HEK293 (cell line): ENCODE data around the gene LIX1L.

Experiments
- CTCF ChIA-PET: fragments of 350-600 bp; formaldehyde crosslinking; extraction: SDS; loops from one replicate; lab custom pipeline; 2021; ENCODE audit warnings: antibody characterized with exemption; lab: Yijun Ruan, JAX
- POLR2A ChIA-PET: fragments of 300-600 bp; formaldehyde crosslinking; extraction: SDS; loops from one replicate; lab custom pipeline; 2020; ENCODE audit warnings: antibody characterized with exemption, inconsistent platforms; lab: Yijun Ruan, JAX
- H3K27ac ChIP-seq: fragments of 200-500 bp; sonication (Bioruptor generic); 2 replicates; pipeline ENCODE4 v1.5.1; 2014; ENCODE audit warnings: low read depth, low read length, control low read depth, inconsistent platforms; ENCODE audit errors: extremely low read depth
- H3K36me3 ChIP-seq, 2 experiments: fragments of 200-500 bp in 1 of 2; sonication (Bioruptor generic) in 1 of 2; 1 replicate in 1 of 2; 2 replicates in 1 of 2; pipeline ENCODE4 v1.5.1; 2014 to 2017; ENCODE audit warnings: inconsistent platforms in 2 of 2, low read length in 2 of 2; ENCODE audit not compliant: control insufficient read depth in 2 of 2, insufficient read depth in 1 of 2
- H3K4me1 ChIP-seq: fragments of 200-500 bp; sonication (Bioruptor generic); 2 replicates; pipeline ENCODE4 v1.5.1; 2014; ENCODE audit warnings: mild to moderate bottlenecking, low read length, inconsistent platforms; ENCODE audit not compliant: control insufficient read depth, insufficient read depth
- H3K4me3 ChIP-seq: 2 replicates; pipeline ENCODE4 v1.5.1; 2011; ENCODE audit warnings: low read depth, mild to moderate bottlenecking, control low read depth, low read length, moderate library complexity
- H3K9me3 ChIP-seq: fragments of 200-500 bp; sonication (Bioruptor generic); 2 replicates; pipeline ENCODE4 v1.5.1; 2014; ENCODE audit warnings: low read depth, low read length, inconsistent platforms; ENCODE audit not compliant: control insufficient read depth, insufficient read depth
- KLF16 ChIP-seq: fragments of 450-650 bp; formaldehyde crosslinking; IDR thresholded peaks from 2 replicates; pipeline ENCODE4 v1.5.1; 2017; ENCODE audit warnings: missing biosample characterization, missing genetic modification characterization
- KLF8 ChIP-seq: fragments of 450-650 bp; formaldehyde crosslinking; IDR thresholded peaks from 2 replicates; pipeline ENCODE4 v1.5.1; 2016; ENCODE audit warnings: missing biosample characterization, missing genetic modification characterization
- MZF1 ChIP-seq: fragments of 450-650 bp; formaldehyde crosslinking; IDR thresholded peaks from 2 replicates; pipeline ENCODE4 v1.5.1; 2017; ENCODE audit warnings: missing biosample characterization, missing genetic modification characterization, borderline replicate concordance
- SCRT1 ChIP-seq: fragments of 450-650 bp; formaldehyde crosslinking; IDR thresholded peaks from 2 replicates; pipeline ENCODE4 v1.5.1; 2016; ENCODE audit warnings: missing biosample characterization, missing genetic modification characterization, borderline replicate concordance
- SCRT2 ChIP-seq: fragments of 450-650 bp; formaldehyde crosslinking; IDR thresholded peaks from 2 replicates; pipeline ENCODE4 v1.5.1; 2016; ENCODE audit warnings: missing biosample characterization, missing genetic modification characterization
- TRIM28 ChIP-seq: IDR thresholded peaks from 2 replicates; pipeline ENCODE4 v1.6.1; 2011; ENCODE audit warnings: low read length, control low read depth, borderline replicate concordance
- WT1 ChIP-seq: fragments of 450-650 bp; formaldehyde crosslinking; IDR thresholded peaks from 2 replicates; pipeline ENCODE4 v1.5.1; 2016; ENCODE audit warnings: missing biosample characterization, missing genetic modification characterization
- ZBTB7A ChIP-seq: fragments of 450-650 bp; formaldehyde crosslinking; IDR thresholded peaks from 2 replicates; pipeline ENCODE4 v1.5.1; 2016; ENCODE audit warnings: low read depth, missing biosample characterization, missing genetic modification characterization
- ZNF16 ChIP-seq: fragments of 450-650 bp; formaldehyde crosslinking; IDR thresholded peaks from 2 replicates; pipeline ENCODE4 v1.5.1; 2016; ENCODE audit warnings: low read depth, missing biosample characterization, missing genetic modification characterization
- ZNF175 ChIP-seq: fragments of 450-650 bp; formaldehyde crosslinking; IDR thresholded peaks from 2 replicates; pipeline ENCODE4 v1.5.1; 2016; ENCODE audit warnings: missing biosample characterization, missing genetic modification characterization
- ZNF2 ChIP-seq: fragments of 450-650 bp; formaldehyde crosslinking; IDR thresholded peaks from 2 replicates; pipeline ENCODE4 v1.5.1; 2016; ENCODE audit warnings: missing biosample characterization, missing genetic modification characterization
- ZNF202 ChIP-seq: fragments of 450-650 bp; formaldehyde crosslinking; IDR thresholded peaks from 2 replicates; pipeline ENCODE4 v1.5.1; 2016; ENCODE audit warnings: missing biosample characterization, missing genetic modification characterization, borderline replicate concordance
- ZNF248 ChIP-seq: fragments of 450-650 bp; formaldehyde crosslinking; IDR thresholded peaks from 2 replicates; pipeline ENCODE4 v1.5.1; 2017; ENCODE audit warnings: missing biosample characterization, missing genetic modification characterization
- ZNF585B ChIP-seq: fragments of 450-650 bp; formaldehyde crosslinking; IDR thresholded peaks from 2 replicates; pipeline ENCODE4 v1.5.1; 2016; ENCODE audit warnings: missing biosample characterization, missing genetic modification characterization
- ZNF777 ChIP-seq: fragments of 450-650 bp; formaldehyde crosslinking; IDR thresholded peaks from 2 replicates; pipeline ENCODE4 v1.5.1; 2017; ENCODE audit warnings: missing biosample characterization, missing genetic modification characterization, borderline replicate concordance
- ZSCAN23 ChIP-seq: fragments of 450-650 bp; formaldehyde crosslinking; IDR thresholded peaks from 2 replicates; pipeline ENCODE4 v1.5.1; 2016; ENCODE audit warnings: missing biosample characterization, missing genetic modification characterization
- TF ChIP-seq, protein P1 (sequence below): fragments of 450-650 bp; formaldehyde crosslinking; IDR thresholded peaks from 2 replicates; pipeline ENCODE4 v1.5.1; 2016; ENCODE audit warnings: missing biosample characterization, missing genetic modification characterization
- TF ChIP-seq, protein P2 (sequence below): fragments of 450-650 bp; formaldehyde crosslinking; IDR thresholded peaks from 2 replicates; pipeline ENCODE4 v1.5.1; 2017; ENCODE audit warnings: missing biosample characterization, mild to moderate bottlenecking, missing genetic modification characterization, moderate library complexity
- TF ChIP-seq, protein P3 (sequence below): fragments of 450-650 bp; formaldehyde crosslinking; IDR thresholded peaks from 2 replicates; pipeline ENCODE4 v1.5.1; 2016; ENCODE audit warnings: missing biosample characterization, missing genetic modification characterization

The LIX1L gene

DNA sequence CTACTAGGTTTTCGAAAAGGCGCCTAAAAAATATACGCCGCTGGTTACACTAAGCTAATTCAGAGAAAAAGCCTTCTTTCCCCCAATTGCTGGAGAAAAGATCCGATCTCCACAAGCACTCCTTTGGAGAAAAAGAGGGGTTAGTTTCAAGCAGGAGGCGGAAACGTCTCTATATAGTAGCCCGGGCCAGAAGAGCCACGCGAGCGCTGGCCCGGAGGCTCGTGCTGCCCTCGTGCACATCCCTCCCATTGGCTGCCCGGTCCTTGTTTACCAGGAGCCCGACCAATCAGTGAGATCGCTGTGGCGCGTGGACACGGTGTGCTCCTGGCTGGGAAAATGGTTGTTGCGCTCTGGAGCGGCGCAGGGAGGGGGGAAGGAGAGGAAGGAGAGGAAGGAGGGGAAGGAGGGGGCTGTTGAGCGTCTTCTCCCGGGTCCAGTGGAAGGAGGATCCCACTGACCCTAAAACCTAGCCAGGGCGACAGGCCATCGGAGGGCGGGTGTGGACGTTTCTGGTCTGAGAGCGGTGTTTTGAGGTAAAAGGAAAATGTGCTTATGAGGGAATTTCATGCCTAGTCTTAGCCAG is 38.7 kb upstream of the LIX1L start, which contains the start of gene TXNIP (continued):
- no peak for TF ChIP-seq ZNF248 (tag by site-specific recombination)
- TF ChIP-seq, protein P1, sequence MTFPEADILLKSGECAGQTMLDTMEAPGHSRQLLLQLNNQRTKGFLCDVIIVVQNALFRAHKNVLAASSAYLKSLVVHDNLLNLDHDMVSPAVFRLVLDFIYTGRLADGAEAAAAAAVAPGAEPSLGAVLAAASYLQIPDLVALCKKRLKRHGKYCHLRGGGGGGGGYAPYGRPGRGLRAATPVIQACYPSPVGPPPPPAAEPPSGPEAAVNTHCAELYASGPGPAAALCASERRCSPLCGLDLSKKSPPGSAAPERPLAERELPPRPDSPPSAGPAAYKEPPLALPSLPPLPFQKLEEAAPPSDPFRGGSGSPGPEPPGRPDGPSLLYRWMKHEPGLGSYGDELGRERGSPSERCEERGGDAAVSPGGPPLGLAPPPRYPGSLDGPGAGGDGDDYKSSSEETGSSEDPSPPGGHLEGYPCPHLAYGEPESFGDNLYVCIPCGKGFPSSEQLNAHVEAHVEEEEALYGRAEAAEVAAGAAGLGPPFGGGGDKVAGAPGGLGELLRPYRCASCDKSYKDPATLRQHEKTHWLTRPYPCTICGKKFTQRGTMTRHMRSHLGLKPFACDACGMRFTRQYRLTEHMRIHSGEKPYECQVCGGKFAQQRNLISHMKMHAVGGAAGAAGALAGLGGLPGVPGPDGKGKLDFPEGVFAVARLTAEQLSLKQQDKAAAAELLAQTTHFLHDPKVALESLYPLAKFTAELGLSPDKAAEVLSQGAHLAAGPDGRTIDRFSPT (tag by site-specific recombination), result no peak

DNA sequence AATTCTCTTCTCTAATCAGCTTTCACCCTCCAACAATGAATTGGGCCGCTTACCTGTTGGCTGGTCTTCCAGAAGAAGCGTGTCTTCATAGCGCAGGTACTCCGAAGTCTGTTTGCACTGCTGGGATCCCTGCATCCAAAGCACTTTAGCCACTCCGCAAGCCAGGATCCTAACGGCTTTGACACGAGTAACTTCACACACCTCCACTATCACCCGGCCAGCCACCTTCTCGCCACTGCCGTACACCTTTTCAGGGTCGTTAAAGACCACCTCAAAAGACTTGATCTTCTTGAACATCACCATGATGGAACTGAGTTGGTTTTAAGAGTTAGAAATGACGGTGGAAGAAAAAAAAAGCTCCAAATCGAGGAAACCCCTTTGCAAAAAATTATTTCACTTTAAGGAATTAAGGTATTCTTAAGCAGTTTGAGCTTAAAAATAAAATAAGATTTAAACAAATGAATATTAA is 38.2 kb upstream of the LIX1L start:
- peaks cover 12% of the 10 kb centered on the region for H3K4me1 ChIP-seq
- POLR2A ChIA-PET, result interaction anchor here (0.7 to 1.9 kb wide), 2 partner anchors 10 to 32 kb away, joined by 3 to 4 read pairs; partner anchors contain the start of genes ANKRD34A and POLR3GL

DNA sequence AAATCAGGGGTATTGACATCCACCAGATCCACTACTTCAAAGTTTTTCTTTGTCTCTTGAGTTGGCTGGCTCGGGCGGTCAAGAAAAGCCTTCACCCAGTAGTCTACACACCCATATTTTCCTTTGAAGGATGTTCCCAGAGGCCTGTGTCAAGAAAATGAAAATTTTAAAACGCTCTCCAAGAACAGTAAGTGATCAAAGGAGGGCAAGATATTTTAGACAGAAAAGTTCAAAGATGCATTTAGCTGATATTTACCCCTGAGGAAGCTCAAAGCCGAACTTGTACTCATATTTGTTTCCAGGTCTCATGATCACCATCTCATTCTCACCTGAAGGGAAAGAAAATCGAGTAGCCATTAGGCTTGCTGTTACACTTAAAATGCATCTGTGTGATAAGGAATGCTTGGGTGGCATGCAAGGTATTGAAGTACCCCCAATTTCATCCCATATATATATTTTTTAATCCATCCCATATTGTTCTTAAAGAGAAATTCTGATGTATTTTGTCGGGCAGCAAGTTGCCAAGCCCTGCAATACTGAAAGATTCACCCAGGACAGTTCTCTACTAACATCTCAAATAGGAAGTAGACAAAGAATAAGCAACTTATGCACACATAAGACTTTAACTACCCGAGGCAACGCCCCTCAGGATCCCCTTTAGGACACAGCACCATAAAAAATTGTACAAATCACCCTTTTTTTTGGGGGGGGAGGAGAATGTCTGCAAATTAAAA is 37.5 kb upstream of the LIX1L start:
- Histone ChIP-seq H3K4me3 (peak overlapping the region; percentile 85), H3K4me1 (peaks cover 12% of the 10 kb centered on the region), H3K27ac (no peak overlapping the region; the same call in 1 of the 2 replicates), H3K9me3 (no peaks in the 10 kb centered on the region), H3K36me3 (peaks cover 5 to 30% of the 10 kb centered on the region in 2 experiments; a peak in 2 of 3 replicates)
- TF ChIP-seq, protein P2, sequence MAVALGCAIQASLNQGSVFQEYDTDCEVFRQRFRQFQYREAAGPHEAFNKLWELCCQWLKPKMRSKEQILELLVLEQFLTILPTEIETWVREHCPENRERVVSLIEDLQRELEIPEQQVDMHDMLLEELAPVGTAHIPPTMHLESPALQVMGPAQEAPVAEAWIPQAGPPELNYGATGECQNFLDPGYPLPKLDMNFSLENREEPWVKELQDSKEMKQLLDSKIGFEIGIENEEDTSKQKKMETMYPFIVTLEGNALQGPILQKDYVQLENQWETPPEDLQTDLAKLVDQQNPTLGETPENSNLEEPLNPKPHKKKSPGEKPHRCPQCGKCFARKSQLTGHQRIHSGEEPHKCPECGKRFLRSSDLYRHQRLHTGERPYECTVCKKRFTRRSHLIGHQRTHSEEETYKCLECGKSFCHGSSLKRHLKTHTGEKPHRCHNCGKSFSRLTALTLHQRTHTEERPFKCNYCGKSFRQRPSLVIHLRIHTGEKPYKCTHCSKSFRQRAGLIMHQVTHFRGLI (tag by site-specific recombination), result no peak
- CTCF ChIA-PET, result interaction anchor here (1.1 to 7.3 kb wide), 3 partner anchors 9 to 16 kb away, joined by 3 to 80 read pairs (median 8); no protein-coding TSS in a partner anchor
- POLR2A ChIA-PET, result interaction anchor here (1.9 kb wide), 1 partner anchor 31 kb away, joined by 4 read pairs; the partner anchor contains the start of genes ANKRD34A and POLR3GL

More for the DNA sequence above, 38.2 kb upstream of the LIX1L start:
- CTCF ChIA-PET, result interaction anchor here (0.7 to 7.3 kb wide), 4 partner anchors 8 to 105 kb away, joined by 3 to 80 read pairs (median 6); no protein-coding TSS in a partner anchor
- TF ChIP-seq SCRT1 (tag by site-specific recombination) (peak; percentile 39; the same call in 1 of the 2 replicates), SCRT2 (tag by site-specific recombination) (peak; percentile 46), ZNF585B (tag by site-specific recombination) (no peak), MZF1 (tag by site-specific recombination) (peak; percentile 53; the same call in 1 of the 2 replicates)
- TF ChIP-seq, all 188 proteins: peak for 3
- peaks cover 5 to 30% of the 10 kb centered on the region in 2 experiments; a peak in 2 of 3 replicates for H3K36me3 ChIP-seq
- peak overlapping the region; percentile 85 for H3K4me3 ChIP-seq
- no peaks in the 10 kb centered on the region for H3K9me3 ChIP-seq
- peak overlapping the region; percentile 42; the same call in 1 of the 2 replicates for H3K27ac ChIP-seq

DNA sequence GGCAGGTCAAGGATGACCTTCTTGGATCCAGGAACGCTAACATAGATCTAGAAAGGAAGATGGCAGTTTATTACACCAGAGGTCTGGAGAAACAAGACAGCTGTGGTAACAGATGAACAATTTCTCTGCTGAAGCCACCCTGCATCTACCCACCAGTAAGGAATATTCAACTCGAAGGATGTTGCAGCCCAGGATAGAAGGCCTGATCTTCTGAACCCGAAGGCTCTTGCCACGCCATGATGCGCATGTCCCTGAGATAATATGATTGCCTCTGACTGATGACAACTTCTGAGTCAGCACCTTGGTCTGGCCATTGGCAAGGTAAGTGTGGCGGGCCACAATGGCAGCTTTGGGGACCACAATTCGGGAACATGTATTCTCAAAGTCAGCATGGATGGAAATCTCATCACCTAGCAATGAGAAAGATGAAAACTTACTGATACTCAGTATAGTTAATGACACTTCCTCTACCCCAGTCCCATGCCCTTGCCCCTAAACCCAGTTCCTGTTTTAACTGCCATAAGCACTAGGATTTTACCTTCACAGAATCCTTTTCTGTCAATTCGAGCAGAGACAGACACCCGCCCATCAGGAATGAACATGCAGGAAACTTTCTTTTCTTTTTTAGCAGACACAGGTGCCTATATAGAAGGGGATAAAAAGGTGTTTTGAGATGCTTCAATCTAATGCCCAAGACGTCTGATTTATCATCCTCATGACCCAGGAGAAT is 36.7 kb upstream of the LIX1L start:
- CTCF ChIA-PET, result interaction anchor here (1.2 to 7.3 kb wide), 2 partner anchors 15 to 98 kb away, joined by 3 to 80 read pairs; no protein-coding TSS in a partner anchor
- POLR2A ChIA-PET, result interaction anchor here (1.1 to 2.2 kb wide), 2 partner anchors 15 to 40 kb away, joined by 3 to 7 read pairs; no protein-coding TSS in a partner anchor
- H3K9me3 ChIP-seq, result no peaks in the 10 kb centered on the region
- no peak overlapping the region for H3K27ac ChIP-seq
- peaks cover 9% of the 10 kb centered on the region for H3K4me1 ChIP-seq
- TF ChIP-seq ZBTB7A (tag by site-specific recombination) (no peak), KLF16 (tag by site-specific recombination) (no peak), ZSCAN23 (tag by site-specific recombination) (no peak), ZNF16 (tag by site-specific recombination) (no peak), ZNF2 (tag by site-specific recombination) (no peak), ZNF202 (tag by site-specific recombination) (no peak), ZNF175 (tag by site-specific recombination) (no peak), WT1 (tag by site-specific recombination) (no peak), ZNF777 (tag by site-specific recombination) (no peak), TRIM28 (no peak), KLF8 (tag by site-specific recombination) (no peak)
- TF ChIP-seq, protein P3, sequence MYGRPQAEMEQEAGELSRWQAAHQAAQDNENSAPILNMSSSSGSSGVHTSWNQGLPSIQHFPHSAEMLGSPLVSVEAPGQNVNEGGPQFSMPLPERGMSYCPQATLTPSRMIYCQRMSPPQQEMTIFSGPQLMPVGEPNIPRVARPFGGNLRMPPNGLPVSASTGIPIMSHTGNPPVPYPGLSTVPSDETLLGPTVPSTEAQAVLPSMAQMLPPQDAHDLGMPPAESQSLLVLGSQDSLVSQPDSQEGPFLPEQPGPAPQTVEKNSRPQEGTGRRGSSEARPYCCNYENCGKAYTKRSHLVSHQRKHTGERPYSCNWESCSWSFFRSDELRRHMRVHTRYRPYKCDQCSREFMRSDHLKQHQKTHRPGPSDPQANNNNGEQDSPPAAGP (tag by site-specific recombination), result no peak
- H3K36me3 ChIP-seq, result peaks cover 5 to 30% of the 10 kb centered on the region in 2 experiments; a peak in 2 of 3 replicates
- peak overlapping the region; percentile 85 for H3K4me3 ChIP-seq
